SK-N-SH (cell line): ENCODE measurements around the gene C6orf120. TPM values are rescaled to one million over a fixed set of nuclear protein-coding genes. Genes with fewer than 3 reads are reported as not detected.

ENCODE experiments used
- CTCF ChIA-PET: fragments of 300-600, 350-600 bp; formaldehyde crosslinking; extraction: SDS; loops from one replicate; lab custom pipeline; 2021; lab: Yijun Ruan, JAX
- POLR2A ChIA-PET: fragments of 350-600 bp; sonication (Branson Sonifier 250); formaldehyde crosslinking; extraction: SDS; loops from one replicate; lab custom pipeline; 2020; ENCODE audit warnings: antibody characterized with exemption, inconsistent platforms; lab: Yijun Ruan, JAX
- DNase-seq: peaks from one replicate; pipeline ENCODE4 v3.0.0; 2012
- H2AFZ ChIP-seq: fragments of 200-600 bp; sonication (generic); 2 replicates; pipeline ENCODE4 v1.8.1; 2016; ENCODE audit warnings: antibody characterized with exemption, mild to moderate bottlenecking, low read depth
- H3F3A ChIP-seq: fragments of 200-600 bp; sonication (generic); replicated peaks from 2 replicates; pipeline ENCODE3; 2016; ENCODE audit warnings: antibody characterized with exemption, mild to moderate bottlenecking; ENCODE audit not compliant: insufficient read depth
- H3K27ac ChIP-seq, 2 experiments: fragments of 200-500 bp in 1 of 2; fragments of 200-600 bp in 1 of 2; sonication (Bioruptor generic) in 1 of 2; sonication (generic), shearing (Covaris generic) in 1 of 2; 2 replicates each; pipeline versions ENCODE4 v1.5.1 to v1.6.1; 2014 to 2016; ENCODE audit warnings: low read depth in 2 of 2, inconsistent platforms in 1 of 2, low read length in 1 of 2, mild to moderate bottlenecking in 1 of 2, mixed read lengths in 1 of 2
- H3K27me3 ChIP-seq: fragments of 200-600 bp; sonication (generic), shearing (Covaris generic); 2 replicates; pipeline ENCODE4 v1.6.1; 2016; ENCODE audit warnings: mixed run types; ENCODE audit not compliant: insufficient read depth
- H3K36me3 ChIP-seq, 2 experiments: fragments of 200-500 bp in 1 of 2; fragments of 200-600 bp in 1 of 2; sonication (Bioruptor generic) in 1 of 2; sonication (generic) in 1 of 2; replicated peaks in 1 of 2; 2 replicates each; pipeline versions ENCODE3 to v1.5.1; 2014 to 2016; ENCODE audit warnings: low read length in 1 of 2, mild to moderate bottlenecking in 1 of 2; ENCODE audit not compliant: insufficient read depth in 2 of 2, control insufficient read depth in 1 of 2
- H3K4me1 ChIP-seq, 2 experiments: fragments of 200-500 bp in 1 of 2; fragments of 200-600 bp in 1 of 2; sonication (Bioruptor generic) in 1 of 2; sonication (generic), shearing (Covaris generic) in 1 of 2; 2 replicates each; pipeline versions ENCODE4 v1.5.1 to v1.6.1; 2014 to 2016; ENCODE audit warnings: low read depth in 1 of 2, low read length in 1 of 2, mixed run types in 1 of 2; ENCODE audit not compliant: insufficient read depth in 2 of 2, control insufficient read depth in 1 of 2
- H3K4me2 ChIP-seq: fragments of 200-600 bp; sonication (generic), shearing (Covaris generic); 2 replicates; pipeline ENCODE4 v1.6.1; 2017; ENCODE audit warnings: mixed run types
- H3K4me3 ChIP-seq, 2 experiments: fragments of 200-500 bp in 1 of 2; fragments of 200-600 bp in 1 of 2; sonication (Bioruptor generic) in 1 of 2; sonication (generic), shearing (Covaris generic) in 1 of 2; 2 replicates each; pipeline versions ENCODE4 v1.5.1 to v1.8.1; 2014 to 2016; ENCODE audit warnings: low read depth in 2 of 2, inconsistent platforms in 1 of 2, low read length in 1 of 2, mild to moderate bottlenecking in 1 of 2, mixed read lengths in 1 of 2, moderate library complexity in 1 of 2
- H3K79me2 ChIP-seq: fragments of 200-600 bp; sonication (generic); 2 replicates; pipeline ENCODE4 v1.8.1; 2017; ENCODE audit warnings: mild to moderate bottlenecking; ENCODE audit not compliant: insufficient read depth
- H3K9ac ChIP-seq: fragments of 200-600 bp; sonication (generic); 2 replicates; pipeline ENCODE4 v1.6.1; 2017; ENCODE audit warnings: mixed run types
- H3K9me2 ChIP-seq: fragments of 200-600 bp; sonication (generic); 2 replicates; pipeline ENCODE4 v1.6.1; 2017; ENCODE audit warnings: mixed run types
- H3K9me3 ChIP-seq: fragments of 200-600 bp; sonication (generic); 2 replicates; pipeline ENCODE4 v1.6.1; 2017; ENCODE audit warnings: mixed run types, mild to moderate bottlenecking, moderate library complexity
- H4K20me1 ChIP-seq: fragments of 200-600 bp; sonication (generic); 2 replicates; pipeline ENCODE4 v1.6.1; 2017; ENCODE audit warnings: mild to moderate bottlenecking, mixed run types; ENCODE audit not compliant: insufficient read depth
- CHD2 ChIP-seq: fragments of 150-350 bp; IDR thresholded peaks from 2 replicates; pipeline ENCODE4 v1.6.1; 2018; ENCODE audit warnings: low read length; ENCODE audit not compliant: partially characterized antibody
- FOSL2 ChIP-seq: IDR thresholded peaks from 2 replicates; pipeline ENCODE4 v1.4.0; 2012; ENCODE audit warnings: low read depth, mild to moderate bottlenecking, moderate library complexity, borderline replicate concordance
- FOXM1 ChIP-seq: IDR thresholded peaks from 2 replicates; pipeline ENCODE4 v1.4.0; 2012; ENCODE audit warnings: low read depth, mild to moderate bottlenecking
- NFIC ChIP-seq: IDR thresholded peaks from 2 replicates; pipeline ENCODE4 v1.4.0; 2012; ENCODE audit warnings: borderline replicate concordance
- NRF1 ChIP-seq: IDR thresholded peaks from 2 replicates; pipeline ENCODE4 v1.6.1; 2012; ENCODE audit warnings: low read depth, mild to moderate bottlenecking, low read length
- POLR2AphosphoS5 ChIP-seq: IDR thresholded peaks from 2 replicates; pipeline ENCODE4 v1.6.1; 2012; ENCODE audit warnings: low read depth, low read length
- RCOR1 ChIP-seq: fragments of 150-350 bp; IDR thresholded peaks from 2 replicates; pipeline ENCODE4 v1.6.1; 2017; ENCODE audit warnings: antibody characterized with exemption, low read length
- RFX5 ChIP-seq: IDR thresholded peaks from 2 replicates; pipeline ENCODE4 v1.6.1; 2012; ENCODE audit warnings: mild to moderate bottlenecking, improper control_type of control experiment, low read length
- RXRA ChIP-seq: IDR thresholded peaks from 2 replicates; pipeline ENCODE4 v1.4.0; 2012; ENCODE audit warnings: low read depth, mild to moderate bottlenecking, borderline replicate concordance
- SIN3A ChIP-seq: IDR thresholded peaks from 2 replicates; pipeline ENCODE4 v1.6.1; 2012; ENCODE audit warnings: low read depth, mild to moderate bottlenecking, low read length, moderate library complexity, borderline replicate concordance
- TAF1 ChIP-seq: IDR thresholded peaks from 2 replicates; pipeline ENCODE4 v1.6.1; 2012; ENCODE audit warnings: low read depth, mild to moderate bottlenecking, low read length, moderate library complexity, borderline replicate concordance
- TCF12 ChIP-seq: IDR thresholded peaks from 2 replicates; pipeline ENCODE4 v1.4.0; 2012
- TEAD4 ChIP-seq: IDR thresholded peaks from 2 replicates; pipeline ENCODE4 v1.4.0; 2012; ENCODE audit warnings: mild to moderate bottlenecking, borderline replicate concordance; ENCODE audit not compliant: insufficient read depth
- YY1 ChIP-seq: IDR thresholded peaks from 2 replicates; pipeline ENCODE4 v1.4.0; 2012; ENCODE audit warnings: low read depth, mild to moderate bottlenecking
- WGBS: methylation state at CpG from one replicate; pipeline ENCODE4 v1.1.6; 2017; ENCODE audit warnings: low lambda C conversion rate; 5-methylcytosine and 5-hydroxymethylcytosine counted together
- polyA plus RNA-seq, 3 experiments: library from polyadenylated mRNA; depleted of rRNA; stranded (reverse); fragments of >200 nt; gene quantifications; 2 replicates each; pipeline ENCODE4 v1.2.3, GENCODE V29; 2012
- TF ChIP-seq, protein P1 (sequence below): IDR thresholded peaks from 2 replicates; pipeline ENCODE4 v1.4.0; 2012; ENCODE audit warnings: low read depth
- TF ChIP-seq, protein P2 (sequence below): fragments of 150-350 bp; IDR thresholded peaks from 2 replicates; pipeline ENCODE4 v1.6.1; 2016; ENCODE audit warnings: mild to moderate bottlenecking, low read depth, low read length
- TF ChIP-seq, protein P3 (sequence below): IDR thresholded peaks from 2 replicates; pipeline ENCODE4; 2012
- TF ChIP-seq, protein P4 (sequence below): IDR thresholded peaks from 2 replicates; pipeline ENCODE4 v1.4.0; 2012; ENCODE audit warnings: low read depth, borderline replicate concordance
- TF ChIP-seq, protein P5 (sequence below): fragments of 200-600 bp; sonication (generic); IDR thresholded peaks from 2 replicates; pipeline ENCODE4 v1.6.1; 2017; ENCODE audit warnings: antibody characterized with exemption, mild to moderate bottlenecking, moderate library complexity

Gene C6orf120
- polyA plus RNA-seq, 1 of the 3 experiments (the other 2 are of a cell fraction) = 10.1 TPM

DNA sequence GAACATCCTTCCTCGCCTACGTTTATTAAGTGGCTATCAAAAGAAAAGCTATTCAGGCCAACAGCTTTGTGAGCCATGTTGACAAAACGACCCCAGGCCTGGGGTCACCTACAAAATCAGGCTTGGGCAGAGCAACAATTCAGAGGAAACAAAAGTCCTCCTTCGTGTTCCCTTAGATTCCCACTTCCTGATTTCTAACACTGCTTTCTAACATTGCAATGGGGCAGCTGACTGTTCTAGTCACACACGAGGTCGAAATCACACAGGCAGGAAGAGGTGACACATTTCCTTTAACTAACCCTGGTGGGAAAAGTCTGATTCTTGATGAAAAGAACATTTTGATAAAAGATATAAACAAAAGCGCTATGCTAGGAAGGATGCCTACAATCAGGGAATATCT lies 32.0 kb upstream of the C6orf120 start:
- Histone ChIP-seq H3K4me1 (no peaks in the 10 kb centered on the region; a peak in 1 of 4 replicates), H3F3A (no peaks in the 10 kb centered on the region), H3K9me3 (no peaks in the 10 kb centered on the region), H3K79me2 (no peaks in the 10 kb centered on the region), H3K9ac (no peak overlapping the region), H2AFZ (no peak overlapping the region), H3K9me2 (no peaks in the 10 kb centered on the region), H3K27ac (no peak overlapping the region), H4K20me1 (no peaks in the 10 kb centered on the region), H3K27me3 (no peaks in the 10 kb centered on the region), H3K4me3 (no peak overlapping the region), H3K36me3 (peaks cover 4 to 70% of the 10 kb centered on the region in 2 experiments), H3K4me2 (no peak overlapping the region)
- TF ChIP-seq FOXM1 (no peak), NFIC (no peak), POLR2AphosphoS5 (no peak), TCF12 (no peak), TAF1 (no peak), SIN3A (no peak), CHD2 (no peak), RCOR1 (no peak), NRF1 (no peak), TEAD4 (no peak), RXRA (no peak), RFX5 (no peak), FOSL2 (no peak)
- TF ChIP-seq, protein P1, sequence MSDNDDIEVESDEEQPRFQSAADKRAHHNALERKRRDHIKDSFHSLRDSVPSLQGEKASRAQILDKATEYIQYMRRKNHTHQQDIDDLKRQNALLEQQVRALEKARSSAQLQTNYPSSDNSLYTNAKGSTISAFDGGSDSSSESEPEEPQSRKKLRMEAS = no peak
- TF ChIP-seq, protein P2, sequence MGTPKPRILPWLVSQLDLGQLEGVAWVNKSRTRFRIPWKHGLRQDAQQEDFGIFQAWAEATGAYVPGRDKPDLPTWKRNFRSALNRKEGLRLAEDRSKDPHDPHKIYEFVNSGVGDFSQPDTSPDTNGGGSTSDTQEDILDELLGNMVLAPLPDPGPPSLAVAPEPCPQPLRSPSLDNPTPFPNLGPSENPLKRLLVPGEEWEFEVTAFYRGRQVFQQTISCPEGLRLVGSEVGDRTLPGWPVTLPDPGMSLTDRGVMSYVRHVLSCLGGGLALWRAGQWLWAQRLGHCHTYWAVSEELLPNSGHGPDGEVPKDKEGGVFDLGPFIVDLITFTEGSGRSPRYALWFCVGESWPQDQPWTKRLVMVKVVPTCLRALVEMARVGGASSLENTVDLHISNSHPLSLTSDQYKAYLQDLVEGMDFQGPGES = no peak
- TF ChIP-seq, protein P3, sequence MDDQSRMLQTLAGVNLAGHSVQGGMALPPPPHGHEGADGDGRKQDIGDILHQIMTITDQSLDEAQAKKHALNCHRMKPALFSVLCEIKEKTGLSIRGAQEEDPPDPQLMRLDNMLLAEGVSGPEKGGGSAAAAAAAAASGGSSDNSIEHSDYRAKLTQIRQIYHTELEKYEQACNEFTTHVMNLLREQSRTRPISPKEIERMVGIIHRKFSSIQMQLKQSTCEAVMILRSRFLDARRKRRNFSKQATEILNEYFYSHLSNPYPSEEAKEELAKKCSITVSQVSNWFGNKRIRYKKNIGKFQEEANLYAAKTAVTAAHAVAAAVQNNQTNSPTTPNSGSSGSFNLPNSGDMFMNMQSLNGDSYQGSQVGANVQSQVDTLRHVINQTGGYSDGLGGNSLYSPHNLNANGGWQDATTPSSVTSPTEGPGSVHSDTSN = no peak
- TF ChIP-seq, protein P4, sequence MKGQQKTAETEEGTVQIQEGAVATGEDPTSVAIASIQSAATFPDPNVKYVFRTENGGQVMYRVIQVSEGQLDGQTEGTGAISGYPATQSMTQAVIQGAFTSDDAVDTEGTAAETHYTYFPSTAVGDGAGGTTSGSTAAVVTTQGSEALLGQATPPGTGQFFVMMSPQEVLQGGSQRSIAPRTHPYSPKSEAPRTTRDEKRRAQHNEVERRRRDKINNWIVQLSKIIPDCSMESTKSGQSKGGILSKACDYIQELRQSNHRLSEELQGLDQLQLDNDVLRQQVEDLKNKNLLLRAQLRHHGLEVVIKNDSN = no peak
- 72% methylated on average over 7 of the region's 7 CpGs for WGBS
- no peak for DNase-seq
- CTCF ChIA-PET = no interaction called here
- POLR2A ChIA-PET = no interaction called here

DNA sequence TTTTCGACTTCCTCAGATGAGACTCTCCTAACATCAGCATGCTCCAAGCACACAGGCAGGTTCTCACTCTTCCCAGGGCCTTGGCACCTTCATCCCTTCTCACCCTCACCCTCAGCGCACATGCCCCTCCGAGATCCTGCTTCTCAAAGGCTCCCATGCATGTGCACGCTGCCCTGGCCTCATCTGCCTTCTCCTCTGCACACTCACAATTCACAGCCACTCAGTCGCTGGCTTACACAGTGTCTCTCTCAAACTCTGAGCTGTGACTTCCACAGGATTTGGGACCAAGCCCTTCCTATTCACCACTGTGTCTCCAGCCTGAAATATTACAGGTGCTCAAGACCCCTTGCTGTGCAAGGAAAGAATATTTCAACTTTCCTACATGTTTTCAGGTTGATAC lies 30.4 kb upstream of the C6orf120 start:
- ChIA-PET POLR2A (no interaction called here), CTCF (no interaction called here)
- no peaks in the 10 kb centered on the region for H4K20me1 ChIP-seq
- no peak overlapping the region for H3K4me3 ChIP-seq
- no peaks in the 10 kb centered on the region for H3K79me2 ChIP-seq
- no peak overlapping the region for H3K27ac ChIP-seq
- no peaks in the 10 kb centered on the region for H3K4me1 ChIP-seq
- TF ChIP-seq YY1 = no peak
- no peak for TF ChIP-seq RCOR1
- TF ChIP-seq, protein P2 = no peak
- TF ChIP-seq NRF1 = no peak
- TF ChIP-seq, protein P5, sequence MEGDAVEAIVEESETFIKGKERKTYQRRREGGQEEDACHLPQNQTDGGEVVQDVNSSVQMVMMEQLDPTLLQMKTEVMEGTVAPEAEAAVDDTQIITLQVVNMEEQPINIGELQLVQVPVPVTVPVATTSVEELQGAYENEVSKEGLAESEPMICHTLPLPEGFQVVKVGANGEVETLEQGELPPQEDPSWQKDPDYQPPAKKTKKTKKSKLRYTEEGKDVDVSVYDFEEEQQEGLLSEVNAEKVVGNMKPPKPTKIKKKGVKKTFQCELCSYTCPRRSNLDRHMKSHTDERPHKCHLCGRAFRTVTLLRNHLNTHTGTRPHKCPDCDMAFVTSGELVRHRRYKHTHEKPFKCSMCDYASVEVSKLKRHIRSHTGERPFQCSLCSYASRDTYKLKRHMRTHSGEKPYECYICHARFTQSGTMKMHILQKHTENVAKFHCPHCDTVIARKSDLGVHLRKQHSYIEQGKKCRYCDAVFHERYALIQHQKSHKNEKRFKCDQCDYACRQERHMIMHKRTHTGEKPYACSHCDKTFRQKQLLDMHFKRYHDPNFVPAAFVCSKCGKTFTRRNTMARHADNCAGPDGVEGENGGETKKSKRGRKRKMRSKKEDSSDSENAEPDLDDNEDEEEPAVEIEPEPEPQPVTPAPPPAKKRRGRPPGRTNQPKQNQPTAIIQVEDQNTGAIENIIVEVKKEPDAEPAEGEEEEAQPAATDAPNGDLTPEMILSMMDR = no peak
- TF ChIP-seq, protein P3 = no peak
- no peak overlapping the region for H3K4me2 ChIP-seq
- no peaks in the 10 kb centered on the region for H3F3A ChIP-seq
- H3K9me3 ChIP-seq = no peaks in the 10 kb centered on the region
- H3K36me3 ChIP-seq = peaks cover 4 to 62% of the 10 kb centered on the region in 2 experiments
- H3K9ac ChIP-seq = no peak overlapping the region
- H3K27me3 ChIP-seq = no peaks in the 10 kb centered on the region
- DNase-seq = no peak
- WGBS = 94% methylated on average over 5 of the region's 5 CpGs
- no peaks in the 10 kb centered on the region for H3K9me2 ChIP-seq
- no peak overlapping the region for H2AFZ ChIP-seq
